Trophoblast cell (in vitro differentiated cells and primary cell): Measurements from ENCODE around the gene COL5A1.

ENCODE experiments used
- DNase-seq, 2 donors: peaks; one replicate each; pipeline ENCODE4 v3.0.0-alpha.2; 2016
- H2AFZ ChIP-seq: 2 replicates; pipeline ENCODE4 v1.6.1; 2013; ENCODE audit warnings: low read length, moderate library complexity, mild to moderate bottlenecking; ENCODE audit not compliant: insufficient read depth, poor library complexity
- H2AK5ac ChIP-seq: 2 replicates; pipeline ENCODE4 v1.6.1; 2013; ENCODE audit warnings: mild to moderate bottlenecking, low read length
- H2BK120ac ChIP-seq: 2 replicates; pipeline ENCODE4 v1.6.1; 2013; ENCODE audit warnings: low read length, mild to moderate bottlenecking, moderate library complexity; ENCODE audit not compliant: insufficient read depth, poor library complexity
- H2BK12ac ChIP-seq: 2 replicates; pipeline ENCODE4 v1.6.1; 2013; ENCODE audit warnings: mild to moderate bottlenecking, low read length, moderate library complexity
- H2BK5ac ChIP-seq: 2 replicates; pipeline ENCODE4 v1.6.1; 2013; ENCODE audit warnings: low read length, low read depth, moderate library complexity, mild to moderate bottlenecking; ENCODE audit not compliant: poor library complexity
- H3K14ac ChIP-seq: 2 replicates; pipeline ENCODE4 v1.6.1; 2013; ENCODE audit warnings: mild to moderate bottlenecking, low read length
- H3K18ac ChIP-seq: 2 replicates; pipeline ENCODE4 v1.6.1; 2013; ENCODE audit warnings: mild to moderate bottlenecking, low read length
- H3K23ac ChIP-seq: 2 replicates; pipeline ENCODE4 v1.6.1; 2013; ENCODE audit warnings: low read length
- H3K27ac ChIP-seq: 2 replicates; pipeline ENCODE4 v1.5.1; 2013; ENCODE audit warnings: low read depth, mild to moderate bottlenecking, inconsistent platforms, low read length, moderate library complexity
- H3K27me3 ChIP-seq: 2 replicates; pipeline ENCODE4 v1.6.1; 2013; ENCODE audit warnings: inconsistent platforms, mild to moderate bottlenecking, low read length, moderate library complexity; ENCODE audit not compliant: insufficient read depth
- H3K36me3 ChIP-seq, 2 experiments: 1 replicate in 1 of 2; 2 replicates in 1 of 2; pipeline ENCODE4 v1.6.1; 2013; ENCODE audit warnings: low read length in 2 of 2, mild to moderate bottlenecking in 2 of 2, moderate library complexity in 1 of 2; ENCODE audit not compliant: insufficient read depth in 2 of 2, control insufficient read depth in 1 of 2
- H3K4ac ChIP-seq: 2 replicates; pipeline ENCODE4 v1.6.1; 2013; ENCODE audit warnings: low read depth, mild to moderate bottlenecking, low read length, moderate library complexity
- H3K4me1 ChIP-seq, 2 experiments: 1 replicate in 1 of 2; 2 replicates in 1 of 2; pipeline ENCODE4 v1.6.1; 2013; ENCODE audit warnings: low read length in 2 of 2, mild to moderate bottlenecking in 2 of 2, moderate library complexity in 1 of 2; ENCODE audit not compliant: insufficient read depth in 2 of 2, control insufficient read depth in 1 of 2
- H3K4me2 ChIP-seq: 2 replicates; pipeline ENCODE4 v1.6.1; 2013; ENCODE audit warnings: inconsistent platforms, mild to moderate bottlenecking, low read length, moderate library complexity
- H3K4me3 ChIP-seq: 2 replicates; pipeline ENCODE4 v1.5.1; 2013; ENCODE audit warnings: mild to moderate bottlenecking, low read depth, low read length, inconsistent platforms
- H3K79me1 ChIP-seq: one replicate; pipeline ENCODE4 v1.6.1; 2013; ENCODE audit warnings: low read length
- H3K79me2 ChIP-seq: 2 replicates; pipeline ENCODE4 v1.6.1; 2013; ENCODE audit warnings: low read length, mild to moderate bottlenecking; ENCODE audit not compliant: control insufficient read depth, insufficient read depth, poor library complexity
- H3K9ac ChIP-seq: 2 replicates; pipeline ENCODE4 v1.6.1; 2013; ENCODE audit warnings: mild to moderate bottlenecking, low read length
- H3K9me3 ChIP-seq: 2 replicates; pipeline ENCODE4 v1.6.1; 2013; ENCODE audit warnings: low read depth, mild to moderate bottlenecking, control low read depth, inconsistent platforms, low read length; ENCODE audit not compliant: insufficient read depth
- H4K12ac ChIP-seq: 2 replicates; pipeline ENCODE4 v1.6.1; 2013; ENCODE audit warnings: low read depth, mild to moderate bottlenecking, low read length, moderate library complexity
- H4K8ac ChIP-seq: 2 replicates; pipeline ENCODE4 v1.6.1; 2013; ENCODE audit warnings: low read depth, mild to moderate bottlenecking, low read length, moderate library complexity
- H4K91ac ChIP-seq: one replicate; pipeline ENCODE4 v1.6.1; 2013; ENCODE audit warnings: low read depth, mild to moderate bottlenecking, low read length, moderate library complexity
- WGBS: extraction: QIAGEN DNeasy Blood & Tissue Kit; methylation state at CpG from one replicate; pipeline ENCODE4 v1.1.7; 2013; ENCODE audit warnings: missing lambda C conversion rate; ENCODE audit not compliant: insufficient read length, insufficient coverage; ENCODE audit errors: extremely low coverage; 5-methylcytosine and 5-hydroxymethylcytosine counted together

Gene COL5A1

GRCh38 chr9:134802216-134802795 is 160.7 kb downstream of the COL5A1 start:
- H3K18ac ChIP-seq, result no peak overlapping the region
- peak; percentile 85 to 91 for DNase-seq
- no peaks in the 10 kb centered on the region for H3K4me1 ChIP-seq
- H3K36me3 ChIP-seq, result peaks cover 83 to 87% of the 10 kb centered on the region in 2 experiments
- H3K9ac ChIP-seq, result peak overlapping the region; percentile 25
- H3K27ac ChIP-seq, result no peak overlapping the region
- H2BK12ac ChIP-seq, result no peak overlapping the region
- H3K14ac ChIP-seq, result no peak overlapping the region
- no peak overlapping the region for H3K4me3 ChIP-seq
- no peak overlapping the region for H3K4me2 ChIP-seq
- no peak overlapping the region for H2AK5ac ChIP-seq
- H4K8ac ChIP-seq, result no peak overlapping the region
- H3K79me1 ChIP-seq, result no peaks in the 10 kb centered on the region
- H4K12ac ChIP-seq, result no peak overlapping the region
- H3K9me3 ChIP-seq, result peaks cover 3% of the 10 kb centered on the region
- H2AFZ ChIP-seq, result no peak overlapping the region
- H4K91ac ChIP-seq, result no peak overlapping the region
- no peak overlapping the region for H2BK5ac ChIP-seq
- no peak overlapping the region for H3K4ac ChIP-seq
- no peaks in the 10 kb centered on the region for H3K79me2 ChIP-seq
- no CpG with 5 or more reads among the region's 17 CpGs for WGBS
- H3K27me3 ChIP-seq, result no peaks in the 10 kb centered on the region
- H2BK120ac ChIP-seq, result no peak overlapping the region
- no peak overlapping the region for H3K23ac ChIP-seq

- WGBS, result no CpG with 5 or more reads among the region's 7 CpGs
Observed at GRCh38 chr9:134804871-134805270, 163.3 kb downstream of the COL5A1 start.

GRCh38 chr9:134807716-134808446 is 166.3 kb downstream of the COL5A1 start:
- no peak overlapping the region for H2BK12ac ChIP-seq
- H3K18ac ChIP-seq, result no peak overlapping the region
- H4K8ac ChIP-seq, result no peak overlapping the region
- no peak overlapping the region for H2AK5ac ChIP-seq
- no peak overlapping the region for H3K23ac ChIP-seq
- no peak overlapping the region for H3K4ac ChIP-seq
- no peak overlapping the region for H3K14ac ChIP-seq
- H3K4me2 ChIP-seq, result no peak overlapping the region
- no peak overlapping the region for H3K9ac ChIP-seq
- H3K27ac ChIP-seq, result no peak overlapping the region
- no peak overlapping the region for H3K4me3 ChIP-seq
- no peak overlapping the region for H2BK5ac ChIP-seq
- no peaks in the 10 kb centered on the region for H3K79me2 ChIP-seq
- H3K36me3 ChIP-seq, result peaks cover 73 to 92% of the 10 kb centered on the region in 2 experiments
- no peak overlapping the region for H4K12ac ChIP-seq
- no peak for DNase-seq
- H3K9me3 ChIP-seq, result no peaks in the 10 kb centered on the region
- no peak overlapping the region for H4K91ac ChIP-seq
- no peaks in the 10 kb centered on the region for H3K27me3 ChIP-seq
- H2AFZ ChIP-seq, result no peak overlapping the region
- no CpG with 5 or more reads among the region's 9 CpGs for WGBS
- H2BK120ac ChIP-seq, result no peak overlapping the region
- H3K4me1 ChIP-seq, result no peaks in the 10 kb centered on the region
- H3K79me1 ChIP-seq, result no peaks in the 10 kb centered on the region

More at GRCh38 chr9:134804871-134805270, 163.3 kb downstream of the COL5A1 start:
- Histone ChIP-seq H2BK12ac (no peak overlapping the region), H2BK120ac (no peak overlapping the region), H3K9ac (no peak overlapping the region), H3K4ac (no peak overlapping the region), H3K4me2 (no peak overlapping the region), H3K79me2 (no peaks in the 10 kb centered on the region), H3K79me1 (no peaks in the 10 kb centered on the region), H3K4me1 (no peaks in the 10 kb centered on the region), H3K23ac (no peak overlapping the region), H3K27ac (no peak overlapping the region), H3K14ac (no peak overlapping the region), H2AFZ (no peak overlapping the region), H3K4me3 (no peak overlapping the region), H2BK5ac (no peak overlapping the region), H4K91ac (no peak overlapping the region), H4K8ac (no peak overlapping the region), H3K18ac (no peak overlapping the region), H3K27me3 (no peaks in the 10 kb centered on the region), H3K9me3 (no peaks in the 10 kb centered on the region), H3K36me3 (peaks cover 75 to 89% of the 10 kb centered on the region in 2 experiments), H2AK5ac (no peak overlapping the region), H4K12ac (no peak overlapping the region)
- DNase-seq, result no peak

GRCh38 chr9:134808447-134808792 is 166.8 kb downstream of the COL5A1 start:
- Histone ChIP-seq H3K14ac (no peak overlapping the region), H3K4me3 (peak overlapping the region; percentile 11), H2AK5ac (no peak overlapping the region), H3K79me1 (no peaks in the 10 kb centered on the region), H4K91ac (no peak overlapping the region), H2BK12ac (no peak overlapping the region), H4K8ac (no peak overlapping the region), H3K4me2 (no peak overlapping the region), H3K27ac (no peak overlapping the region), H3K9ac (no peak overlapping the region), H3K36me3 (peaks cover 73 to 93% of the 10 kb centered on the region in 2 experiments), H3K23ac (no peak overlapping the region), H2BK120ac (no peak overlapping the region), H3K4ac (no peak overlapping the region), H3K79me2 (no peaks in the 10 kb centered on the region), H3K18ac (no peak overlapping the region), H3K4me1 (no peaks in the 10 kb centered on the region), H3K9me3 (no peaks in the 10 kb centered on the region), H3K27me3 (no peaks in the 10 kb centered on the region), H2BK5ac (no peak overlapping the region), H4K12ac (no peak overlapping the region), H2AFZ (no peak overlapping the region)
- WGBS, result no CpG with 5 or more reads among the region's 6 CpGs
- DNase-seq, result no peak
